ENCODE results near the gene SLC30A1. TPM values are rescaled to one million over a fixed set of nuclear protein-coding genes. Genes with fewer than 3 reads are reported as not detected.

SLC30A1 gene
- total and polyA plus RNA-seq, 2 of the 13 experiments (the other 11 are each of a cell fraction or from before 2014, with no cell fraction given), result 5.9 to 24.4 TPM

GRCh38 chr1:211579440-211580302 is 710 bp upstream of the SLC30A1 start (continued):
- peak; percentile 45 for TF ChIP-seq ZNF574 (CRISPR knock-in tag; IDR thresholded peaks at IDR 0.05)
- TF ChIP-seq FOXM1 (CRISPR knock-in tag; IDR thresholded peaks at IDR 0.05), result no peak
- TF ChIP-seq, protein P1, sequence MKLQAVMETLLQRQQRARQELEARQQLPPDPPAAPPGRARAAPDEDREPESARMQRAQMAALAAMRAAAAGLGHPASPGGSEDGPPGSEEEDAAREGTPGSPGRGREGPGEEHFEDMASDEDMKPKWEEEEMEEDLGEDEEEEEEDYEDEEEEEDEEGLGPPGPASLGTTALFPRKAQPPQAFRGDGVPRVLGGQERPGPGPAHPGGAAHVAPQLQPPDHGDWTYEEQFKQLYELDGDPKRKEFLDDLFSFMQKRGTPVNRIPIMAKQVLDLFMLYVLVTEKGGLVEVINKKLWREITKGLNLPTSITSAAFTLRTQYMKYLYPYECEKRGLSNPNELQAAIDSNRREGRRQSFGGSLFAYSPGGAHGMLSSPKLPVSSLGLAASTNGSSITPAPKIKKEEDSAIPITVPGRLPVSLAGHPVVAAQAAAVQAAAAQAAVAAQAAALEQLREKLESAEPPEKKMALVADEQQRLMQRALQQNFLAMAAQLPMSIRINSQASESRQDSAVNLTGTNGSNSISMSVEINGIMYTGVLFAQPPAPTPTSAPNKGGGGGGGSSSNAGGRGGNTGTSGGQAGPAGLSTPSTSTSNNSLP (IDR thresholded peaks at IDR 0.05; ENCODE audit: low read depth, low read length), result no peak
- TF ChIP-seq MIER2 (CRISPR knock-in tag; IDR thresholded peaks at IDR 0.05), result no peak
- TF ChIP-seq ZUFSP (CRISPR knock-in tag; IDR thresholded peaks at IDR 0.05; ENCODE audit: borderline replicate concordance), result no peak
- no peak for TF ChIP-seq ZBTB25 (CRISPR knock-in tag; IDR thresholded peaks at IDR 0.05)
- TF ChIP-seq PATZ1 (CRISPR knock-in tag; IDR thresholded peaks at IDR 0.05), result peak; percentile 64
- TF ChIP-seq KLF9 (CRISPR knock-in tag; IDR thresholded peaks at IDR 0.05; ENCODE audit: low read depth), result no peak
- TF ChIP-seq ZNF704 (CRISPR knock-in tag; IDR thresholded peaks at IDR 0.05; ENCODE audit: borderline replicate concordance), result no peak
- 0 out of 2 replicates have a peak, but pooled peaks have one; percentile 40 for TF ChIP-seq TBX2 (CRISPR knock-in tag; IDR thresholded peaks at IDR 0.05; ENCODE audit: borderline replicate concordance)
- no peak for TF ChIP-seq GTF2F1 (IDR thresholded peaks at IDR 0.05; ENCODE audit: low read length)
- TF ChIP-seq ZNF292 (CRISPR knock-in tag; IDR thresholded peaks at IDR 0.05; ENCODE audit: borderline replicate concordance, low read depth), result no peak
- no peak for TF ChIP-seq RFX1 (IDR thresholded peaks at IDR 0.05)
- no peak for TF ChIP-seq HDAC2 (CRISPR knock-in tag; IDR thresholded peaks at IDR 0.05)
- TF ChIP-seq SP5 (CRISPR knock-in tag; IDR thresholded peaks at IDR 0.05; ENCODE audit: borderline replicate concordance, low read depth), result peak; percentile 28
- TF ChIP-seq ZNF567 (CRISPR knock-in tag; IDR thresholded peaks at IDR 0.05; ENCODE audit: borderline replicate concordance), result no peak
- TF ChIP-seq ZNF557 (CRISPR knock-in tag; IDR thresholded peaks at IDR 0.05), result no peak
- TF ChIP-seq ZBTB3 (CRISPR knock-in tag; IDR thresholded peaks at IDR 0.05; ENCODE audit: borderline replicate concordance, low read depth), result no peak

Measured in HepG2 (cell line).